ENCODE results near the gene ZNF574. TPM values are rescaled to one million over a fixed set of nuclear protein-coding genes. Genes with fewer than 3 reads are reported as not detected.
"Not testable (repeated sequence)": the region's sequence is repeated elsewhere in the genome, so short reads cannot be mapped to it uniquely, and the experiment has no call there.

Gene ZNF574
- 10 to 100 TPM; 14.3 to 14.5 TPM for total RNA-seq

GRCh38 chr19:42075616-42076379 lies at the start of gene ZNF574:
TSS of gene ZNF574 (plus strand) at chr19:42076166. CDS start at chr19:42078607, 2,441 bp downstream.
- peaks cover 43% of the 10 kb centered on the region for H3K4me1 Mint-ChIP-seq

GRCh38 chr19:42028304-42029216 lies 47.4 kb upstream of the ZNF574 start:
- POLR2A ChIA-PET, result interaction anchor here (0.6 kb wide), 1 partner anchor 193 kb away, joined by 3 read pairs; no protein-coding TSS in a partner anchor
- no peaks in the 10 kb centered on the region for H3K36me3 Mint-ChIP-seq (ENCODE audit: low read depth)
- no peak overlapping the region for H3K27ac Mint-ChIP-seq
- DNase-seq, result peak; percentile 47
- peaks cover 13% of the 10 kb centered on the region for H3K27me3 Mint-ChIP-seq
- H3K4me1 Mint-ChIP-seq, result no peaks in the 10 kb centered on the region
- CTCF ChIA-PET, result interaction anchor here (0.6 to 1.9 kb wide), 10 partner anchors 8 to 1695 kb away, joined by 3 to 6 read pairs (median 3); no protein-coding TSS in a partner anchor
- H3K4me3 Mint-ChIP-seq, result no peak overlapping the region
- no peaks in the 10 kb centered on the region for H3K9me3 Mint-ChIP-seq

More at GRCh38 chr19:42075616-42076379, at the start of gene ZNF574:
- H3K27me3 Mint-ChIP-seq, result peaks cover 4% of the 10 kb centered on the region
- peak within 1 kb of the TSS; percentile 94 for H3K27ac Mint-ChIP-seq
- H3K36me3 Mint-ChIP-seq (ENCODE audit: low read depth), result peaks cover 37% of the 10 kb centered on the region
- H3K4me3 Mint-ChIP-seq, result peak within 1 kb of the TSS; percentile 99
- no peaks in the 10 kb centered on the region for H3K9me3 Mint-ChIP-seq
- DNase-seq, result peak; percentile 98
- ChIA-PET POLR2A (interaction anchor here (0.7 to 1.7 kb wide), 6 partner anchors 9 to 1460 kb away, joined by 3 to 5 read pairs (median 4); no protein-coding TSS in a partner anchor), CTCF (interaction anchor here (0.8 to 1.0 kb wide), 3 partner anchors 38 to 101 kb away, joined by 3 read pairs; no protein-coding TSS in a partner anchor)

- ChIA-PET POLR2A (no interaction called here), CTCF (interaction anchor here (0.6 to 1.3 kb wide), 4 partner anchors 9 to 411 kb away, joined by 3 to 5 read pairs (median 3); no protein-coding TSS in a partner anchor)
- no peak for DNase-seq
- H3K27me3 Mint-ChIP-seq, result peaks cover 13% of the 10 kb centered on the region
- no peak overlapping the region for H3K4me3 Mint-ChIP-seq
- H3K36me3 Mint-ChIP-seq (ENCODE audit: low read depth), result no peaks in the 10 kb centered on the region
- peaks cover 7% of the 10 kb centered on the region for H3K4me1 Mint-ChIP-seq
- H3K9me3 Mint-ChIP-seq, result no peaks in the 10 kb centered on the region
- no peak overlapping the region for H3K27ac Mint-ChIP-seq
Measured at GRCh38 chr19:42030645-42031440, 45.1 kb upstream of the ZNF574 start.

- CTCF ChIA-PET, result no interaction called here
- H3K36me3 Mint-ChIP-seq (ENCODE audit: low read depth), result no peaks in the 10 kb centered on the region
- H3K4me1 Mint-ChIP-seq, result peaks cover 7% of the 10 kb centered on the region
- DNase-seq, result no peak
- H3K27ac Mint-ChIP-seq, result no peak overlapping the region
- peaks cover 13% of the 10 kb centered on the region for H3K27me3 Mint-ChIP-seq
- H3K4me3 Mint-ChIP-seq, result no peak overlapping the region
- H3K9me3 Mint-ChIP-seq, result no peaks in the 10 kb centered on the region
- POLR2A ChIA-PET, result no interaction called here
Measured at GRCh38 chr19:42032431-42032830, 43.5 kb upstream of the ZNF574 start.

- no peak for DNase-seq
- peaks cover 11% of the 10 kb centered on the region for H3K27me3 Mint-ChIP-seq
- no peaks in the 10 kb centered on the region for H3K36me3 Mint-ChIP-seq (ENCODE audit: low read depth)
- no peak overlapping the region for H3K27ac Mint-ChIP-seq
- ChIA-PET CTCF (no interaction called here), POLR2A (no interaction called here)
- peaks cover 7% of the 10 kb centered on the region for H3K4me1 Mint-ChIP-seq
- H3K4me3 Mint-ChIP-seq, result no peak overlapping the region
- H3K9me3 Mint-ChIP-seq, result no peaks in the 10 kb centered on the region
Measured at GRCh38 chr19:42033413-42033812, 42.6 kb upstream of the ZNF574 start.

GRCh38 chr19:42034640-42035391 lies 41.1 kb upstream of the ZNF574 start:
- POLR2A ChIA-PET; H3K9me3 Mint-ChIP-seq; H3K36me3 Mint-ChIP-seq (ENCODE audit: low read depth); H3K27ac Mint-ChIP-seq; H3K27me3 Mint-ChIP-seq; H3K4me1 Mint-ChIP-seq: not testable (repeated sequence)
- peak; percentile 73 for DNase-seq
- H3K4me3 Mint-ChIP-seq, result peak overlapping the region; percentile 28
- CTCF ChIA-PET, result interaction anchor here (0.5 to 1.6 kb wide), 39 partner anchors 9 to 440 kb away, joined by 3 to 32 read pairs (median 4); partner anchors contain the start of genes RABAC1, RPS19 and ZNF574

- ChIA-PET CTCF (no interaction called here), POLR2A (no interaction called here)
- Mint-ChIP-seq H3K4me3 (no peak overlapping the region), H3K27ac (no peak overlapping the region), H3K9me3 (no peaks in the 10 kb centered on the region), H3K4me1 (peaks cover 7% of the 10 kb centered on the region), H3K36me3 (ENCODE audit: low read depth) (no peaks in the 10 kb centered on the region), H3K27me3 (no peaks in the 10 kb centered on the region)
- no peak for DNase-seq
Measured at GRCh38 chr19:42037649-42038048, 38.3 kb upstream of the ZNF574 start.

- POLR2A ChIA-PET, result no interaction called here
- Mint-ChIP-seq H3K36me3 (ENCODE audit: low read depth) (no peaks in the 10 kb centered on the region), H3K27me3 (no peaks in the 10 kb centered on the region)
Measured at GRCh38 chr19:42038666-42039065, 37.3 kb upstream of the ZNF574 start.

GRCh38 chr19:42040031-42040430 lies 35.9 kb upstream of the ZNF574 start:
- ChIA-PET CTCF (interaction anchor here (0.6 to 1.4 kb wide), 3 partner anchors 10 to 220 kb away, joined by 3 read pairs; no protein-coding TSS in a partner anchor), POLR2A (no interaction called here)
- H3K9me3 Mint-ChIP-seq, result no peaks in the 10 kb centered on the region
- peaks cover 1% of the 10 kb centered on the region for H3K4me1 Mint-ChIP-seq
- DNase-seq, result no peak
- H3K27ac Mint-ChIP-seq, result no peak overlapping the region
- no peaks in the 10 kb centered on the region for H3K36me3 Mint-ChIP-seq (ENCODE audit: low read depth)
- peaks cover 3% of the 10 kb centered on the region for H3K27me3 Mint-ChIP-seq
- H3K4me3 Mint-ChIP-seq, result no peak overlapping the region

More at GRCh38 chr19:42038666-42039065, 37.3 kb upstream of the ZNF574 start:
- Mint-ChIP-seq H3K9me3 (no peaks in the 10 kb centered on the region), H3K4me3 (no peak overlapping the region), H3K27ac (no peak overlapping the region), H3K4me1 (peaks cover 7% of the 10 kb centered on the region)
- DNase-seq, result no peak
- CTCF ChIA-PET, result no interaction called here

- DNase-seq; H3K27ac Mint-ChIP-seq; H3K36me3 Mint-ChIP-seq (ENCODE audit: low read depth); H3K4me1 Mint-ChIP-seq; POLR2A ChIA-PET; H3K27me3 Mint-ChIP-seq; H3K9me3 Mint-ChIP-seq; H3K4me3 Mint-ChIP-seq: not testable (repeated sequence)
- CTCF ChIA-PET, result interaction anchor here (0.8 to 1.4 kb wide), 2 partner anchors 11 kb away, joined by 3 read pairs; no protein-coding TSS in a partner anchor
Measured at GRCh38 chr19:42040491-42040890, 35.5 kb upstream of the ZNF574 start.

GRCh38 chr19:42042455-42043170 lies 33.4 kb upstream of the ZNF574 start:
- Mint-ChIP-seq H3K36me3 (ENCODE audit: low read depth) (no peaks in the 10 kb centered on the region), H3K27me3 (peaks cover 5% of the 10 kb centered on the region), H3K4me1 (no peaks in the 10 kb centered on the region), H3K4me3 (no peak overlapping the region), H3K9me3 (no peaks in the 10 kb centered on the region), H3K27ac (no peak overlapping the region)
- DNase-seq, result no peak
- CTCF ChIA-PET, result no interaction called here
- POLR2A ChIA-PET, result no interaction called here
